DND-41 (cell line): ENCODE results near the gene CLEC4D.

Source experiments
- ATAC-seq: fragments of 200-7000 bp; cut with Tn5 transposase; 3 replicates; pipeline ENCODE4 v1.9.1; 2021; ENCODE audit warnings: low read depth; ENCODE audit not compliant: insufficient read depth
- DNase-seq: peaks from one replicate; pipeline ENCODE4 v3.0.0-alpha.2; 2020
- H2AFZ ChIP-seq: 2 replicates; pipeline ENCODE4 v1.6.0; 2012; ENCODE audit warnings: low read depth, low read length
- H3K27ac ChIP-seq: 2 replicates; pipeline ENCODE4 v1.5.1; 2012; ENCODE audit warnings: low read length, inconsistent platforms
- H3K27me3 ChIP-seq: fragments of 200-600 bp; sonication (generic); 2 replicates; pipeline ENCODE4 v1.6.0; 2012; ENCODE audit warnings: low read length, mild to moderate bottlenecking, inconsistent platforms; ENCODE audit not compliant: insufficient read depth, poor library complexity
- H3K36me3 ChIP-seq: 2 replicates; pipeline ENCODE4 v1.5.1; 2012; ENCODE audit warnings: low read length, inconsistent platforms; ENCODE audit not compliant: insufficient read depth
- H3K4me1 ChIP-seq: 2 replicates; pipeline ENCODE4 v1.5.1; 2012; ENCODE audit warnings: mild to moderate bottlenecking, low read length; ENCODE audit not compliant: insufficient read depth
- H3K4me2 ChIP-seq: 2 replicates; pipeline ENCODE4 v1.6.0; 2012; ENCODE audit warnings: mild to moderate bottlenecking, moderate library complexity, low read length, inconsistent platforms; ENCODE audit not compliant: insufficient read depth
- H3K4me3 ChIP-seq, 2 experiments: fragments of 200-600 bp in 1 of 2; shearing (Covaris generic) in 1 of 2; 2 replicates each; pipeline ENCODE4 v1.5.1; 2012 to 2016; ENCODE audit warnings: inconsistent platforms in 2 of 2, low read length in 2 of 2, mild to moderate bottlenecking in 2 of 2, low read depth in 1 of 2, moderate library complexity in 1 of 2
- H3K79me2 ChIP-seq: 2 replicates; pipeline ENCODE4 v1.6.0; 2012; ENCODE audit warnings: low read length, inconsistent platforms; ENCODE audit not compliant: insufficient read depth
- H3K9ac ChIP-seq: 2 replicates; pipeline ENCODE4 v1.6.0; 2012; ENCODE audit warnings: low read depth, mild to moderate bottlenecking, inconsistent platforms, low read length, moderate library complexity
- H3K9me3 ChIP-seq: 2 replicates; pipeline ENCODE4 v1.5.1; 2012; ENCODE audit warnings: low read length, moderate library complexity, mild to moderate bottlenecking, inconsistent platforms; ENCODE audit not compliant: insufficient read depth, severe bottlenecking
- H4K20me1 ChIP-seq: 2 replicates; pipeline ENCODE4 v1.6.0; 2012; ENCODE audit warnings: low read length; ENCODE audit not compliant: insufficient read depth
- EZH2 ChIP-seq: IDR thresholded peaks from 3 replicates; pipeline ENCODE4 v1.6.1; 2012; ENCODE audit warnings: borderline replicate concordance, low read depth, mild to moderate bottlenecking, moderate library complexity, low read length, inconsistent platforms; ENCODE audit not compliant: severe bottlenecking
- TF ChIP-seq, protein P1 (sequence below): IDR thresholded peaks from 2 replicates; pipeline ENCODE4 v1.5.1; 2012; ENCODE audit warnings: borderline replicate concordance, low read length, moderate library complexity, mild to moderate bottlenecking; ENCODE audit not compliant: poor library complexity, severe bottlenecking; ENCODE audit errors: extremely low read depth

Gene CLEC4D

GRCh38 chr12:8559676-8560075 is 46.4 kb downstream of the CLEC4D start:
- Histone ChIP-seq H3K27me3 (peaks cover 12% of the 10 kb centered on the region), H3K4me1 (no peaks in the 10 kb centered on the region), H3K9ac (no peak overlapping the region), H3K79me2 (no peaks in the 10 kb centered on the region), H3K27ac (no peak overlapping the region), H3K4me3 (no peak overlapping the region), H3K36me3 (no peaks in the 10 kb centered on the region), H2AFZ (no peak overlapping the region), H3K4me2 (no peak overlapping the region), H3K9me3 (no peaks in the 10 kb centered on the region), H4K20me1 (no peaks in the 10 kb centered on the region)
- no peak for ATAC-seq
- no peak for DNase-seq
- TF ChIP-seq, protein P1, sequence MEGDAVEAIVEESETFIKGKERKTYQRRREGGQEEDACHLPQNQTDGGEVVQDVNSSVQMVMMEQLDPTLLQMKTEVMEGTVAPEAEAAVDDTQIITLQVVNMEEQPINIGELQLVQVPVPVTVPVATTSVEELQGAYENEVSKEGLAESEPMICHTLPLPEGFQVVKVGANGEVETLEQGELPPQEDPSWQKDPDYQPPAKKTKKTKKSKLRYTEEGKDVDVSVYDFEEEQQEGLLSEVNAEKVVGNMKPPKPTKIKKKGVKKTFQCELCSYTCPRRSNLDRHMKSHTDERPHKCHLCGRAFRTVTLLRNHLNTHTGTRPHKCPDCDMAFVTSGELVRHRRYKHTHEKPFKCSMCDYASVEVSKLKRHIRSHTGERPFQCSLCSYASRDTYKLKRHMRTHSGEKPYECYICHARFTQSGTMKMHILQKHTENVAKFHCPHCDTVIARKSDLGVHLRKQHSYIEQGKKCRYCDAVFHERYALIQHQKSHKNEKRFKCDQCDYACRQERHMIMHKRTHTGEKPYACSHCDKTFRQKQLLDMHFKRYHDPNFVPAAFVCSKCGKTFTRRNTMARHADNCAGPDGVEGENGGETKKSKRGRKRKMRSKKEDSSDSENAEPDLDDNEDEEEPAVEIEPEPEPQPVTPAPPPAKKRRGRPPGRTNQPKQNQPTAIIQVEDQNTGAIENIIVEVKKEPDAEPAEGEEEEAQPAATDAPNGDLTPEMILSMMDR, result no peak
- TF ChIP-seq EZH2, result no peak

DNA sequence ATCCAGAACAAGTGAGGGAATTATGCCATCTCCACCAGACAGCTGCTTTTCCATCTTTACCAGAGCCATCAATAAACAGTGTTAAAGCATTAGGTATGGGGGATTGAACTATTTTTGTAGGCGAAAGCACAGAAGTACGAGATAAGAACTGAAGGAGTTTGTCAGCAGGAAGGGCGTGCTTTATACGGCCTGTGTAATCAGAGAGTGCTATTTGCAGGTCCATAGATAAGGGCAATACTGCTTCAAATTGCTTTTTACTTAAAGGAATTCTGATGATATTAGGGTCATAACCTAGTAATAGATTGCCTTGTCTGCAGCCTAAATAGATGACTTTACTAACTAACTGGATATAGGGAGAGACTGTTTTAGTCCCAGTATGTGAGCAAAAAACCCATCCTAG is 47.7 kb downstream of the CLEC4D start:
- Histone ChIP-seq H3K4me1 (no peaks in the 10 kb centered on the region), H3K36me3 (no peaks in the 10 kb centered on the region), H3K27me3 (peaks cover 9% of the 10 kb centered on the region), H3K9ac (no peak overlapping the region), H4K20me1 (no peaks in the 10 kb centered on the region), H3K9me3 (no peaks in the 10 kb centered on the region), H3K4me3 (no peak overlapping the region), H3K4me2 (no peak overlapping the region), H3K79me2 (no peaks in the 10 kb centered on the region), H2AFZ (no peak overlapping the region), H3K27ac (no peak overlapping the region)
- DNase-seq, result no peak
- TF ChIP-seq EZH2, result no peak
- TF ChIP-seq, protein P1, result no peak
- ATAC-seq, result no peak

DNA sequence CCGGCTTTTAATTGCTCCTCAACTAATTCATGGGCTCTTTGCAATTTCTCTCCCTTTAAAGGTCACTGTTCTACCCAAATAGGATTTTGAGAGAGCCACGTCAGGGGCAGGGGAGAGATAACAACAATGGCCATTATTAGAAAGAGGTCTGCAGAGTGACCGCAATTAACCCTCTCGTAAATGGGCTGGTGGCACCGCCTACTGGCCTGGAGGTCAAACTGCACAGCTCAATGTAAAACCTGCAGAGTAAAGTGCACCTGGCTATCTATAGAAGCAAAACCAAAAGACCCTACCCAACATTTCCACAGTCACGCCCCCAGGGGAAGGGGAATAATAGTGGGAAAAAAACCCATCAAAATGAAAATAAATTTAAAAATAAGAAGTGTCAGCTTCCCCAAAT is 49.0 kb downstream of the CLEC4D start:
- H3K4me1 ChIP-seq, result no peaks in the 10 kb centered on the region
- peaks cover 4% of the 10 kb centered on the region for H3K27me3 ChIP-seq
- H3K9me3 ChIP-seq, result peaks cover under 1% of the 10 kb centered on the region
- ATAC-seq, result no peak
- H3K4me2 ChIP-seq, result no peak overlapping the region
- H4K20me1 ChIP-seq, result no peaks in the 10 kb centered on the region
- H3K36me3 ChIP-seq, result no peaks in the 10 kb centered on the region
- H3K9ac ChIP-seq, result no peak overlapping the region
- no peak overlapping the region for H2AFZ ChIP-seq
- no peak overlapping the region for H3K27ac ChIP-seq
- DNase-seq, result no peak
- TF ChIP-seq EZH2, result no peak
- TF ChIP-seq, protein P1, result peak; percentile 48
- H3K4me3 ChIP-seq, result no peak overlapping the region
- no peaks in the 10 kb centered on the region for H3K79me2 ChIP-seq

- Histone ChIP-seq H3K4me3 (no peak overlapping the region), H3K9ac (no peak overlapping the region)
- no peak for TF ChIP-seq EZH2
- TF ChIP-seq, protein P1, result no peak
Observed at GRCh38 chr12:8563356-8563755, 50.1 kb downstream of the CLEC4D start.

More at GRCh38 chr12:8563356-8563755, 50.1 kb downstream of the CLEC4D start:
- Histone ChIP-seq H3K27me3 (peaks cover 4% of the 10 kb centered on the region), H3K9me3 (peaks cover 6% of the 10 kb centered on the region), H3K27ac (no peak overlapping the region), H4K20me1 (no peaks in the 10 kb centered on the region), H3K4me2 (no peak overlapping the region), H3K79me2 (no peaks in the 10 kb centered on the region), H3K4me1 (no peaks in the 10 kb centered on the region), H3K36me3 (no peaks in the 10 kb centered on the region), H2AFZ (no peak overlapping the region)
- DNase-seq, result no peak
- ATAC-seq, result no peak
